ENCODE data around the gene FBXO24.

The FBXO24 gene

GRCh38 chr7:100626530-100627237 lies 40.6 kb downstream of the FBXO24 start:
- peak; percentile 92 for DNase-seq

- DNase-seq = no peak
Measured at GRCh38 chr7:100627238-100627549, 41.1 kb downstream of the FBXO24 start.

- peak; percentile 67 for DNase-seq
Measured at GRCh38 chr7:100629117-100629716, 43.1 kb downstream of the FBXO24 start.

GRCh38 chr7:100630066-100630465 lies 43.9 kb downstream of the FBXO24 start:
- DNase-seq = no peak

- DNase-seq = peak; percentile 65
Measured at GRCh38 chr7:100632951-100633717, 47.0 kb downstream of the FBXO24 start.

GRCh38 chr7:100639995-100640516 lies 53.9 kb downstream of the FBXO24 start:
- no peak for DNase-seq

GRCh38 chr7:100640517-100641440 lies 54.7 kb downstream of the FBXO24 start:
- no peak for DNase-seq

- no peak for DNase-seq
Measured at GRCh38 chr7:100641463-100641859, 55.3 kb downstream of the FBXO24 start, which contains the start of gene TFR2. TSS of gene TFR2 (minus strand) at chr7:100641552. CDS start at chr7:100641509, 43 bp downstream.

- no peak for DNase-seq
Measured at GRCh38 chr7:100641860-100642533, 55.9 kb downstream of the FBXO24 start.

GRCh38 chr7:100642534-100642907 lies 56.4 kb downstream of the FBXO24 start:
- peak; percentile 27 for DNase-seq

- DNase-seq = no peak
Measured at GRCh38 chr7:100649826-100650565, 63.9 kb downstream of the FBXO24 start.
